ENCODE data around the gene OR4Q3.

GRCh38 chr14:19754172-19754571 is 10.8 kb downstream of the OR4Q3 start:
- no peak for TF ChIP-seq CTCF (IDR thresholded peaks at IDR 0.05)
- TF ChIP-seq POLR2AphosphoS5 (IDR thresholded peaks at IDR 0.05; ENCODE audit: low read depth, low read length), result no peak
- TF ChIP-seq, protein P1, sequence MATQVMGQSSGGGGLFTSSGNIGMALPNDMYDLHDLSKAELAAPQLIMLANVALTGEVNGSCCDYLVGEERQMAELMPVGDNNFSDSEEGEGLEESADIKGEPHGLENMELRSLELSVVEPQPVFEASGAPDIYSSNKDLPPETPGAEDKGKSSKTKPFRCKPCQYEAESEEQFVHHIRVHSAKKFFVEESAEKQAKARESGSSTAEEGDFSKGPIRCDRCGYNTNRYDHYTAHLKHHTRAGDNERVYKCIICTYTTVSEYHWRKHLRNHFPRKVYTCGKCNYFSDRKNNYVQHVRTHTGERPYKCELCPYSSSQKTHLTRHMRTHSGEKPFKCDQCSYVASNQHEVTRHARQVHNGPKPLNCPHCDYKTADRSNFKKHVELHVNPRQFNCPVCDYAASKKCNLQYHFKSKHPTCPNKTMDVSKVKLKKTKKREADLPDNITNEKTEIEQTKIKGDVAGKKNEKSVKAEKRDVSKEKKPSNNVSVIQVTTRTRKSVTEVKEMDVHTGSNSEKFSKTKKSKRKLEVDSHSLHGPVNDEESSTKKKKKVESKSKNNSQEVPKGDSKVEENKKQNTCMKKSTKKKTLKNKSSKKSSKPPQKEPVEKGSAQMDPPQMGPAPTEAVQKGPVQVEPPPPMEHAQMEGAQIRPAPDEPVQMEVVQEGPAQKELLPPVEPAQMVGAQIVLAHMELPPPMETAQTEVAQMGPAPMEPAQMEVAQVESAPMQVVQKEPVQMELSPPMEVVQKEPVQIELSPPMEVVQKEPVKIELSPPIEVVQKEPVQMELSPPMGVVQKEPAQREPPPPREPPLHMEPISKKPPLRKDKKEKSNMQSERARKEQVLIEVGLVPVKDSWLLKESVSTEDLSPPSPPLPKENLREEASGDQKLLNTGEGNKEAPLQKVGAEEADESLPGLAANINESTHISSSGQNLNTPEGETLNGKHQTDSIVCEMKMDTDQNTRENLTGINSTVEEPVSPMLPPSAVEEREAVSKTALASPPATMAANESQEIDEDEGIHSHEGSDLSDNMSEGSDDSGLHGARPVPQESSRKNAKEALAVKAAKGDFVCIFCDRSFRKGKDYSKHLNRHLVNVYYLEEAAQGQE (IDR thresholded peaks at IDR 0.05; ENCODE audit: insufficient read depth in 1 of 2, low read depth in 2 of 2, low read length in 1 of 2), result no peak
- TF ChIP-seq TCF7L2 (IDR thresholded peaks at IDR 0.05; ENCODE audit: low read depth, low read length), result no peak
